Measurements from ENCODE around the gene FAM161A. TPM values are rescaled to one million over a fixed set of nuclear protein-coding genes. Genes with fewer than 3 reads are reported as not detected.
A peak's percentile ranks its signal among the peaks of the same experiment; 100 is the strongest.

The FAM161A gene
- total RNA-seq, 1 donor from 2014 or later, result 2.5 TPM

DNA sequence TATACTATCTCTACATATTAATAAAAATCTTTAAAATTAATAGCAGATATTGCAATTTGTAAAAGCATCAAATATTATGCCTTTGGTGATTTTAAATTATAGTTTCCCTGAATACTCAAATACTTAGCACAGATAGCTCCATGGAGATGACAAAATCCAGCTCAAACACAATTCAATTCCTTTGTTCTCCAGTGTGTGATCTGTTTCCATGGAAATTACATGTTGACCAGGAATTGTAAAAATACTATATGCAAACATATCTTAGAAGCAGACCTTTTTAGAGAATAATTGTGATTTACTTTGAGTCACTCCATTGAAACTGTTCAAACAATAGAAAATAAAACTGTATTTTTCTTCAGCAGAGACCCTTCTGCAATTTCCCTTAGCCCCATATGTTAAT is 68.3 kb downstream of the FAM161A start:
- no peak for DNase-seq
- CTCF ChIA-PET, result no interaction called here

GRCh38 chr2:61784643-61785042 is 69.2 kb downstream of the FAM161A start:
- TF ChIP-seq, protein P1, sequence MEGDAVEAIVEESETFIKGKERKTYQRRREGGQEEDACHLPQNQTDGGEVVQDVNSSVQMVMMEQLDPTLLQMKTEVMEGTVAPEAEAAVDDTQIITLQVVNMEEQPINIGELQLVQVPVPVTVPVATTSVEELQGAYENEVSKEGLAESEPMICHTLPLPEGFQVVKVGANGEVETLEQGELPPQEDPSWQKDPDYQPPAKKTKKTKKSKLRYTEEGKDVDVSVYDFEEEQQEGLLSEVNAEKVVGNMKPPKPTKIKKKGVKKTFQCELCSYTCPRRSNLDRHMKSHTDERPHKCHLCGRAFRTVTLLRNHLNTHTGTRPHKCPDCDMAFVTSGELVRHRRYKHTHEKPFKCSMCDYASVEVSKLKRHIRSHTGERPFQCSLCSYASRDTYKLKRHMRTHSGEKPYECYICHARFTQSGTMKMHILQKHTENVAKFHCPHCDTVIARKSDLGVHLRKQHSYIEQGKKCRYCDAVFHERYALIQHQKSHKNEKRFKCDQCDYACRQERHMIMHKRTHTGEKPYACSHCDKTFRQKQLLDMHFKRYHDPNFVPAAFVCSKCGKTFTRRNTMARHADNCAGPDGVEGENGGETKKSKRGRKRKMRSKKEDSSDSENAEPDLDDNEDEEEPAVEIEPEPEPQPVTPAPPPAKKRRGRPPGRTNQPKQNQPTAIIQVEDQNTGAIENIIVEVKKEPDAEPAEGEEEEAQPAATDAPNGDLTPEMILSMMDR (IDR thresholded peaks at IDR 0.05), result no peak
- DNase-seq (no peak), ATAC-seq (ENCODE audit: low read depth) (no peak)
- Mint-ChIP-seq H3K4me3 (no peak overlapping the region), H3K27ac (no peak overlapping the region), H3K36me3 (ENCODE audit: low read depth) (no peaks in the 10 kb centered on the region), H3K4me1 (no peaks in the 10 kb centered on the region), H3K27me3 (peaks cover 6% of the 10 kb centered on the region), H3K9me3 (peaks cover 7% of the 10 kb centered on the region)
- ChIA-PET CTCF (no interaction called here), POLR2A (no interaction called here)
- intact Hi-C loops (cut with micrococcal nuclease), result no loop called here

More for the DNA sequence above, 68.3 kb downstream of the FAM161A start:
- Mint-ChIP-seq H3K27ac (no peak overlapping the region), H3K4me1 (no peaks in the 10 kb centered on the region), H3K9me3 (peaks cover 2% of the 10 kb centered on the region), H3K36me3 (ENCODE audit: low read depth) (no peaks in the 10 kb centered on the region), H3K4me3 (no peak overlapping the region), H3K27me3 (peaks cover 6% of the 10 kb centered on the region)
- intact Hi-C loops (cut with micrococcal nuclease), result no loop called here
- TF ChIP-seq, protein P1 (IDR thresholded peaks at IDR 0.05), result no peak
- no peak for ATAC-seq (ENCODE audit: low read depth)
- POLR2A ChIA-PET, result no interaction called here

GRCh38 chr2:61775956-61776570 is 77.8 kb downstream of the FAM161A start:
- Mint-ChIP-seq H3K36me3 (ENCODE audit: low read depth) (no peaks in the 10 kb centered on the region), H3K27me3 (no peaks in the 10 kb centered on the region), H3K9me3 (peaks cover 7% of the 10 kb centered on the region), H3K4me1 (peaks cover 16% of the 10 kb centered on the region), H3K27ac (peak overlapping the region; percentile 75), H3K4me3 (peak overlapping the region; percentile 32)
- DNase-seq (no peak), ATAC-seq (ENCODE audit: low read depth) (peak; percentile 74)
- intact Hi-C loops (cut with micrococcal nuclease), result no loop called here
- ChIA-PET POLR2A (interaction anchor here (3.0 kb wide), 1 partner anchor 238 kb away, joined by 8 read pairs; the partner anchor contains the start of gene XPO1), CTCF (no interaction called here)
- TF ChIP-seq, protein P1 (IDR thresholded peaks at IDR 0.05), result no peak

Other genes starting within 250 kb of the FAM161A start
- 172 and 188 TPM in 2 replicates for gene CCT4, start 34.6 kb upstream of the FAM161A start, total RNA-seq
- gene COMMD1, start 51.6 kb upstream of the FAM161A start, total RNA-seq, result 36.8 and 37.1 TPM in 2 replicates